VCaP (cell line): ENCODE results near the gene CCDC27.
"Not testable (repeated sequence)": the region's sequence is repeated elsewhere in the genome, so short reads cannot be mapped to it uniquely, and the experiment has no call there.

Experiments used
- H3K27ac ChIP-seq: fragments of 450-650 bp; 2 replicates; pipeline ENCODE4 v1.5.1; 2017
- CTCF ChIP-seq: fragments of 450-650 bp; conservative IDR thresholded peaks from 2 replicates; pipeline ENCODE4 v1.5.1; 2017; ENCODE audit warnings: mild to moderate bottlenecking, moderate library complexity

Gene CCDC27

DNA sequence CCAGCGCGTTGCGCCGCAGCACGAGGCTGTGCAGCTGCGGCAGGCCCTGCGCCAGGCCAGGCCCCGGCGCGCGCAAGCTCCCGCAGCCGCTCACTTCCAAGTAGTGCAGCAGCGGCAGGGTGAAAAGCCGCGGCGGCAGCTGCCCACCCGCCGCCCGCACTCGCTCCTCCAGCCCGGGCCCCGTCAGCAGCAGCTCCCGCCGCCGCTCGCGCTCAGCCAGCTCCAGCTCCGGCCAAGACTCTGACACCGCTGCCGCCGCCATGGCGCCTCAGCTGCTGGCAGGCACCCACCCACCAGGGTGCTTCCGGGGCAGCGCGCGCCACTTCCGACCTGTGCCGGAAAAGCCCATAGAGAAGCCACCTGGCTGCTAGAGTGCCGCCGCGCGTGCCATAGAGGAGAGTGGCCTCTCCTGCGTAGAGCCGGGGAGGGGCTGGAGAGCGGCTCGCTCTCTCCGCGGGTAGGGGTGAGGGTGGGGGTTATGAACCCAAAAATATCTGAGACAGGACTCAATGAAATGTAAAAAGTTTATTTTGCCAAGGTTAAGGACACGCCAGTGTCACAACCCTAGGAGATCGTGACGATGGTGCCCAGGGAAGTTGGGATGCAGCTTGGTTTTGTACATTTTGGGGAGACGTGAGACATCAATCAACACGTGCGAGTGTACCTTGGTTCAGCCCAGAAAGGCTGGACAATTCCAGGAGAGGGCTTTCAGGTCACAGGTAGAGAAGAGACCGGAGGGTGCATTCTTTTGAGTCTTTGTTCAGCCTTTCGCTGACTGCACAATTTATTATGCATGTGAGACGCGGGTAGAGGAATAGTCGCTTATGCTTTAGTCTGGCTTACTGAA, 44.2 kb downstream of the CCDC27 start, which contains the start of gene LRRC47:
Gene LRRC47, minus strand, starts transcription at position 284 of the 847 bp plus-strand sequence. Its CDS starts 22 bp downstream, at position 262.
- peak within 1 kb of the TSS; percentile 87 for H3K27ac ChIP-seq
- no peak for TF ChIP-seq CTCF

DNA sequence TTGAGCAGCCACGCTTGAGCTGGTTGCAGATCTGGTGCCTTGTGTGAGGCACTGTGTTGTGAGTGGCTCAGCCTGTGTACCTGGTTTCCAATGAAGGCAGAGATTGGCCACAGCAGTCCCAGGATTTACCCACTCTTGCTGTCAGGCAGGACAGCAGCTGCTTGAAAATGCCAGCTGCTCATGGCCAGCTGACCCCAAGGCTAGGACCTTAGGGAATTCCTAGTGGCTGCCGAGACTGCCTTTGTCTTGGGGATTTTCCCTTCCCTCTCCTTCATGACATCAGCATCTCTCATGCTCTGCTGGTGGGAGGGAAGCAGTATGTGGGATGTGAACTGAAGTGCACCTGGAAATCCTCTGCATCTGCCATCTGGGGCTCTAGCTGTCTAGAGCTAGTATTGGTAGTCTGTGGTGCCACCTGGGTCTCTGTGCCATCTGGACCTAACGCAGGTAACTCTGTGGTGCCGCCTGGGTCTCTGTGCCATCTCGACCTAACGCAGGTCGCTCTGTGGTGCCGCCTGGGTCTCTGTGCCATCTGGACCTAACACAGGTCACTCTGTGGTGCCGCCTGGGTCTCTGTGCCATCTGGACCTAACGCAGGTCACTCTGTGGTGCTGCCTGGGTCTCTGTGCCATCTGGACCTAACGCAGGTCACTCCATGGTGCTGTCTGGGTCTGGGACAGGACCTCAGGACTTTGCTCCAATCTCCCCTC, 47.9 kb downstream of the CCDC27 start:
- no peak for TF ChIP-seq CTCF
- no peak overlapping the region for H3K27ac ChIP-seq

DNA sequence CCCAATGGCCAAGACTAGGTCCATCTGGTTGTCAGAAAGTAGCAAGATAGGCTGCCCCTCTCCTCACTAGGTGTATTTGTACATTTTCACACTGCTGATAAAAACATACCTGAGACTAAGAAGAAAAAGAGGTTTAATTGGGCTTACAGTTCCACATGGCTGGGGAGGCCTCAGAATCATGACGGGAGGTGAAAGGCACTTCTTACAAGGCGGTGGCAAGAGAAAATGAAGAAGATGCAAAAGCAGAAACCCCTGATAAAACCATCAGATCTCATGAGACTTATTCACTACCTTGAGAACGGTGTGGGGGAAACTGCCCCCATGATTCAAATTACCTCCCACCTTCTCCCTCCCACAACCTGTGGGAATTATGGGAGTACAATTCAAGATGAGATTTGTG, 48.5 kb downstream of the CCDC27 start:
- not testable (repeated sequence) for H3K27ac ChIP-seq

- no peak overlapping the region for H3K27ac ChIP-seq
- TF ChIP-seq CTCF, result no peak
These were observed 51.8 kb downstream of the CCDC27 start for GRCh38 chr1:3803905-3804626.

DNA sequence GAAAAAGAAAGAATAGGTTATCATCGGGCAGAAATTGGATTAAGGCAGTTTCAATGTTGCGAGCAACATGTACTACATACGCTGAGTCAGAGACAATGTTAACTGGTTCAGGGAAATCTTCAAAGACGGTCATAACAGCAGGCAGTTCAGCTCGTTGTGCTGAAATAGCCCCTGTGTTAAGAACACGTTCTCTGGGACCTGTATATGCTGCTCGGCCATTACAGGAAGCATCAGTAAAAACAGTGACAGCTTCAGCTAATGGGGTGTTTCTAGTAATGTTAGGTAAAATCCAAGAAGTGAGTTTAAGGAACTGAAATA, 52.3 kb downstream of the CCDC27 start:
- H3K27ac ChIP-seq, result not testable (repeated sequence)

GRCh38 chr1:3805038-3805437, 52.8 kb downstream of the CCDC27 start:
- H3K27ac ChIP-seq, result no peak overlapping the region
- no peak for TF ChIP-seq CTCF

DNA sequence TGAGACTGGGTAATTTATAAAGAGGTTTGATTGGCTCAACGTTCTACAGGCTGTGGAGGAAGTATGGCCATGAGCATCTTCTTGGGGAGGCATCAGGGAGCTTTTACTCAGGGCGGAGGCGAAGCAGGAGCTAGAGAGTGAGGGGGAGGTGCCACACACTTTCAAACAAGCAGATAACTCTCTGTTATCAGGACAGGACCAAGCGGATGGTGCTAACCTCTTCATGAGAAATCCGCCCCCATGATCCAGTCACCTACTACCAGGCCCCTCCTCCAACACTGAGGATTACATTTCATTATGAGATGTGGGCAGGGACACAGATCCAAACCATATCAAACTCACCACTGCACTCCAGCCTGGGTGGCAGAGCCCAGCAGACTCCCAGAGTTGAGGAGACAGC, 55.5 kb downstream of the CCDC27 start:
- TF ChIP-seq CTCF, result no peak
- no peak overlapping the region for H3K27ac ChIP-seq

DNA sequence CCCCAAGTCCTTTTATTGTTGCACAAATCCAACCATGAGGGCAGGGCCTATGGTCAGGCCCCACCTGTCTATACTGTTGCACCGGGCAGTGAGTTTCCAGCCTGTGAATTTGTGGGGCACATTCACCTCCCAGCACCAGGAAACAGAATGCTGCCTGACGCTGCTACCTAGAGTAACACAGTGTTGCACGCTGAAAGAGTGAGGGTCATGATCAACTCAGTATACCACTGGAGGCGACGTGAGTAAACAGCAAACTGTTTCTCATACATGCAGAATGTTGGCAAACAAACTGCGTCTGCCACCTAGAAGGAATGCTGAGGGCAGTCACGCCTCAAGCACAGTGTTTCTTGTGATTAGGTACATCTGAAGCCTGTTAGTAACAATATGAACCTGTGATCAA, 57.4 kb downstream of the CCDC27 start:
- no peak overlapping the region for H3K27ac ChIP-seq
- no peak for TF ChIP-seq CTCF

- H3K27ac ChIP-seq, result not testable (repeated sequence)
These were observed 58.0 kb downstream of the CCDC27 start for GRCh38 chr1:3810149-3810761.
